Sciatic nerve (tissue), 2 donors: ENCODE data around the gene SLC38A2. TPM values are rescaled to one million over a fixed set of nuclear protein-coding genes. Genes with fewer than 3 reads are reported as not detected.

Source experiments
- ATAC-seq: fragments of 200-7000 bp; cut with Tn5 transposase; one replicate; pipeline ENCODE4 v1.9.1; 2020; ENCODE audit warnings: mild to moderate bottlenecking, moderate library complexity
- DNase-seq: peaks from one replicate; pipeline ENCODE4 v3.0.0-alpha.2; 2020; ENCODE audit warnings: low spot score
- intact Hi-C: fragments of 100-400 bp; cut with DNase I; formaldehyde crosslinking; loops from one replicate; pipeline ENCODE4 v1.14.2; 2022
- total RNA-seq: library from RNA; stranded (reverse); fragmentation: NEBNext Ultra II Directional; extraction: Animal tissue kit (Norgen Biotek cat#: 25700); gene quantifications from one replicate; pipeline ENCODE4 v1.2.1, GENCODE V29; 2021
- donor health status: DM: no; HTN: no; CAD: no.
- donor health status: DM: no; HTN: no; CAD: no.

SLC38A2 gene
- total RNA-seq, result 285 TPM

- ATAC-seq (peak; percentile 96), DNase-seq (peak; percentile 99)
- intact Hi-C loops, result no loop called here
These were observed at the start of gene SLC38A2 for GRCh38 chr12:46372544-46373300. SLC38A2 (minus strand) TSS chr12:46372773; CDS start chr12:46371293, 1,480 bp downstream.

- intact Hi-C loops, result no loop called here
- DNase-seq, result no peak
- no peak for ATAC-seq
These were observed 47.1 kb upstream of the SLC38A2 start for GRCh38 chr12:46419675-46420074.

- DNase-seq (no peak), ATAC-seq (peak; percentile 94)
- intact Hi-C loops, result no loop called here
These were observed 43.0 kb upstream of the SLC38A2 start for GRCh38 chr12:46415552-46415951.

- ATAC-seq, result peak; percentile 71
- intact Hi-C loops, result no loop called here
- DNase-seq, result no peak
These were observed 42.2 kb upstream of the SLC38A2 start for GRCh38 chr12:46414591-46415268.

GRCh38 chr12:46413368-46413767, 40.8 kb upstream of the SLC38A2 start:
- intact Hi-C loops, result no loop called here
- DNase-seq (no peak), ATAC-seq (no peak)

GRCh38 chr12:46412857-46413256, 40.3 kb upstream of the SLC38A2 start:
- ATAC-seq, result no peak
- intact Hi-C loops, result no loop called here
- no peak for DNase-seq

- ATAC-seq, result no peak
- intact Hi-C loops, result no loop called here
- DNase-seq, result no peak
These were observed 37.9 kb upstream of the SLC38A2 start for GRCh38 chr12:46410495-46410894.

- ATAC-seq (no peak), DNase-seq (no peak)
- intact Hi-C loops, result no loop called here
These were observed 37.4 kb upstream of the SLC38A2 start for GRCh38 chr12:46409974-46410373.

- intact Hi-C loops, result no loop called here
- DNase-seq, result no peak
- no peak for ATAC-seq
These were observed 36.8 kb upstream of the SLC38A2 start for GRCh38 chr12:46409342-46409741.

GRCh38 chr12:46408441-46408840, 35.9 kb upstream of the SLC38A2 start:
- ATAC-seq (no peak), DNase-seq (no peak)
- intact Hi-C loops, result no loop called here

- ATAC-seq (no peak), DNase-seq (no peak)
- intact Hi-C loops, result no loop called here
These were observed 34.8 kb upstream of the SLC38A2 start for GRCh38 chr12:46407361-46407760.

- intact Hi-C loops, result no loop called here
- ATAC-seq (no peak), DNase-seq (no peak)
These were observed 33.9 kb upstream of the SLC38A2 start for GRCh38 chr12:46406352-46407027.

- DNase-seq (no peak), ATAC-seq (no peak)
- intact Hi-C loops, result no loop called here
These were observed 32.2 kb upstream of the SLC38A2 start for GRCh38 chr12:46404733-46405132.

GRCh38 chr12:46404225-46404631, 31.7 kb upstream of the SLC38A2 start:
- no peak for DNase-seq
- no peak for ATAC-seq
- intact Hi-C loops, result no loop called here

- intact Hi-C loops, result no loop called here
- DNase-seq (no peak), ATAC-seq (no peak)
These were observed 31.1 kb upstream of the SLC38A2 start for GRCh38 chr12:46403719-46404070.

- no peak for ATAC-seq
- no peak for DNase-seq
- intact Hi-C loops, result no loop called here
These were observed 30.6 kb upstream of the SLC38A2 start for GRCh38 chr12:46402941-46403718.

GRCh38 chr12:46402451-46402850, 29.9 kb upstream of the SLC38A2 start:
- peak; percentile 70 for ATAC-seq

GRCh38 chr12:46401662-46402061, 29.1 kb upstream of the SLC38A2 start:
- intact Hi-C loops, result no loop called here
- DNase-seq (peak; percentile 59), ATAC-seq (peak; percentile 74)

More at GRCh38 chr12:46402451-46402850, 29.9 kb upstream of the SLC38A2 start:
- intact Hi-C loops, result no loop called here
- no peak for DNase-seq

- DNase-seq (no peak), ATAC-seq (peak; percentile 59)
- intact Hi-C loops, result no loop called here
These were observed 27.8 kb upstream of the SLC38A2 start for GRCh38 chr12:46400406-46400805.
